Activated CD4-positive, CD25-positive, alpha-beta regulatory T cell treated with anti-CD3 and anti-CD28 coated beads, Interleukin-2, amount 50 U/mL, for 72 hours (primary cell): ENCODE data around the gene SIK1.
"Not testable (repeated sequence)": the region's sequence is repeated elsewhere in the genome, so short reads cannot be mapped to it uniquely, and the experiment has no call there.

ENCODE experiments used
- DNase-seq: peaks from one replicate; pipeline ENCODE4 v3.0.0; 2021

SIK1 gene

GRCh38 chr21:43439316-43440075 lies 12.6 kb upstream of the SIK1 start:
- not testable (repeated sequence) for DNase-seq

- not testable (repeated sequence) for DNase-seq
These were observed 9.3 kb upstream of the SIK1 start for GRCh38 chr21:43436272-43436671.

- DNase-seq: not testable (repeated sequence)
These were observed 6.6 kb upstream of the SIK1 start for GRCh38 chr21:43433340-43434136.

GRCh38 chr21:43430830-43431416 lies 4.0 kb upstream of the SIK1 start:
- not testable (repeated sequence) for DNase-seq

GRCh38 chr21:43428964-43429363 lies 2.0 kb upstream of the SIK1 start:
- DNase-seq: not testable (repeated sequence)

GRCh38 chr21:43427242-43427559 lies 270 bp upstream of the SIK1 start:
- DNase-seq: not testable (repeated sequence)

GRCh38 chr21:43426004-43426403 lies 927 bp downstream of the SIK1 start:
- not testable (repeated sequence) for DNase-seq

- not testable (repeated sequence) for DNase-seq
These were observed 7.5 kb downstream of the SIK1 start for GRCh38 chr21:43419475-43419874.

- not testable (repeated sequence) for DNase-seq
These were observed 12.4 kb downstream of the SIK1 start for GRCh38 chr21:43414576-43414975.

GRCh38 chr21:43412020-43412788 lies 14.7 kb downstream of the SIK1 start:
- DNase-seq: not testable (repeated sequence)

- DNase-seq: not testable (repeated sequence)
These were observed 16.4 kb downstream of the SIK1 start for GRCh38 chr21:43410456-43411068.

- not testable (repeated sequence) for DNase-seq
These were observed 19.8 kb downstream of the SIK1 start for GRCh38 chr21:43407139-43407538.

GRCh38 chr21:43404450-43404849 lies 22.5 kb downstream of the SIK1 start:
- DNase-seq: not testable (repeated sequence)

- not testable (repeated sequence) for DNase-seq
These were observed 23.1 kb downstream of the SIK1 start for GRCh38 chr21:43403651-43404430.

GRCh38 chr21:43401125-43401524 lies 25.8 kb downstream of the SIK1 start:
- not testable (repeated sequence) for DNase-seq

- DNase-seq: not testable (repeated sequence)
These were observed 27.3 kb downstream of the SIK1 start for GRCh38 chr21:43399595-43400015.

- DNase-seq: not testable (repeated sequence)
These were observed 27.8 kb downstream of the SIK1 start for GRCh38 chr21:43399136-43399535.

GRCh38 chr21:43398533-43398932 lies 28.4 kb downstream of the SIK1 start:
- DNase-seq: not testable (repeated sequence)

- not testable (repeated sequence) for DNase-seq
These were observed 28.9 kb downstream of the SIK1 start for GRCh38 chr21:43398000-43398399.

- not testable (repeated sequence) for DNase-seq
These were observed 29.5 kb downstream of the SIK1 start for GRCh38 chr21:43397439-43397808.

- not testable (repeated sequence) for DNase-seq
These were observed 30.0 kb downstream of the SIK1 start for GRCh38 chr21:43396788-43397438.
